Activated CD8-positive, alpha-beta T cell treated with anti-CD3 and anti-CD28 coated beads, Interleukin-2, amount 10 ng/mL, durations not matched to agents 7 days and 5 days (primary cell): ENCODE data around the gene WWOX. TPM values are rescaled to one million over a fixed set of nuclear protein-coding genes. Genes with fewer than 3 reads are reported as not detected.

Source experiments
- ATAC-seq: fragments of 150-1000 bp; cut with Tn5 transposase; one replicate; pipeline ENCODE4 v1.10.0; 2021; ENCODE audit warnings: moderate library complexity
- CTCF ChIA-PET: fragments of 350-600 bp; sonication (Branson Sonifier 250); formaldehyde crosslinking; loops from one replicate; lab custom pipeline; 2021; ENCODE audit warnings: antibody characterized with exemption; lab: Charles Lee
- POLR2A ChIA-PET: fragments of 350-600 bp; sonication (Branson Sonifier 250); formaldehyde crosslinking; loops from one replicate; lab custom pipeline; 2021; ENCODE audit warnings: antibody characterized with exemption; lab: Charles Lee
- DNase-seq: peaks from one replicate; pipeline ENCODE4 v3.0.0-alpha.2; 2020
- H3K27ac Mint-ChIP-seq: one replicate; pipeline ENCODE4 v1.8.0; 2021; ENCODE audit warnings: mild to moderate bottlenecking, mixed read lengths
- H3K27me3 Mint-ChIP-seq: one replicate; pipeline ENCODE4 v1.8.0; 2021; ENCODE audit warnings: low read depth, mixed read lengths
- H3K36me3 Mint-ChIP-seq: one replicate; pipeline ENCODE4 v1.8.0; 2021; ENCODE audit warnings: low read depth, mixed read lengths
- H3K4me1 Mint-ChIP-seq: one replicate; pipeline ENCODE4 v1.8.0; 2021; ENCODE audit warnings: low read depth, mixed read lengths
- H3K4me3 Mint-ChIP-seq: one replicate; pipeline ENCODE4 v1.8.0; 2021; ENCODE audit warnings: mild to moderate bottlenecking, mixed read lengths
- H3K9me3 Mint-ChIP-seq: one replicate; pipeline ENCODE4 v1.8.0; 2022; ENCODE audit warnings: mixed read lengths; ENCODE audit not compliant: insufficient read depth
- total RNA-seq, 2 experiments: library from RNA; stranded (reverse); gene quantifications; one replicate each; pipeline ENCODE4 v1.2.3, GENCODE V29; 2021

Gene WWOX
- total RNA-seq, 2 experiments from 2014 or later, result 34.4 to 34.9 TPM

GRCh38 chr16:79097771-79098170, 998.3 kb downstream of the WWOX start:
- ChIA-PET CTCF (no interaction called here), POLR2A (no interaction called here)
- Mint-ChIP-seq H3K4me1 (peaks cover 15% of the 10 kb centered on the region), H3K27ac (no peak overlapping the region), H3K27me3 (peaks cover 32% of the 10 kb centered on the region), H3K36me3 (no peaks in the 10 kb centered on the region), H3K4me3 (no peak overlapping the region), H3K9me3 (no peaks in the 10 kb centered on the region)
- DNase-seq (no peak), ATAC-seq (no peak)

GRCh38 chr16:79098907-79099306, 999.5 kb downstream of the WWOX start:
- ChIA-PET CTCF (no interaction called here), POLR2A (no interaction called here)
- peaks cover 33% of the 10 kb centered on the region for H3K27me3 Mint-ChIP-seq
- no peak overlapping the region for H3K27ac Mint-ChIP-seq
- ATAC-seq, result no peak
- H3K9me3 Mint-ChIP-seq, result no peaks in the 10 kb centered on the region
- peaks cover 6% of the 10 kb centered on the region for H3K4me1 Mint-ChIP-seq
- no peaks in the 10 kb centered on the region for H3K36me3 Mint-ChIP-seq
- no peak for DNase-seq
- H3K4me3 Mint-ChIP-seq, result no peak overlapping the region

- Mint-ChIP-seq H3K4me3 (no peak overlapping the region), H3K4me1 (no peaks in the 10 kb centered on the region), H3K27me3 (peaks cover 33% of the 10 kb centered on the region), H3K36me3 (no peaks in the 10 kb centered on the region), H3K9me3 (no peaks in the 10 kb centered on the region), H3K27ac (no peak overlapping the region)
- CTCF ChIA-PET, result no interaction called here
- POLR2A ChIA-PET, result no interaction called here
- DNase-seq (no peak), ATAC-seq (no peak)
Measured at GRCh38 chr16:79099716-79100115, 1000.3 kb downstream of the WWOX start.

GRCh38 chr16:79100447-79100846, 1001.0 kb downstream of the WWOX start:
- ATAC-seq (no peak), DNase-seq (no peak)
- POLR2A ChIA-PET, result no interaction called here
- Mint-ChIP-seq H3K36me3 (no peaks in the 10 kb centered on the region), H3K4me3 (no peak overlapping the region), H3K27ac (no peak overlapping the region), H3K27me3 (peaks cover 32% of the 10 kb centered on the region), H3K4me1 (no peaks in the 10 kb centered on the region), H3K9me3 (no peaks in the 10 kb centered on the region)
- CTCF ChIA-PET, result no interaction called here

- Mint-ChIP-seq H3K36me3 (no peaks in the 10 kb centered on the region), H3K27me3 (peaks cover 26% of the 10 kb centered on the region), H3K9me3 (no peaks in the 10 kb centered on the region), H3K4me3 (no peak overlapping the region), H3K27ac (no peak overlapping the region), H3K4me1 (no peaks in the 10 kb centered on the region)
- POLR2A ChIA-PET, result no interaction called here
- ATAC-seq (no peak), DNase-seq (no peak)
- CTCF ChIA-PET, result no interaction called here
Measured at GRCh38 chr16:79101491-79101890, 1002.0 kb downstream of the WWOX start.

DNA sequence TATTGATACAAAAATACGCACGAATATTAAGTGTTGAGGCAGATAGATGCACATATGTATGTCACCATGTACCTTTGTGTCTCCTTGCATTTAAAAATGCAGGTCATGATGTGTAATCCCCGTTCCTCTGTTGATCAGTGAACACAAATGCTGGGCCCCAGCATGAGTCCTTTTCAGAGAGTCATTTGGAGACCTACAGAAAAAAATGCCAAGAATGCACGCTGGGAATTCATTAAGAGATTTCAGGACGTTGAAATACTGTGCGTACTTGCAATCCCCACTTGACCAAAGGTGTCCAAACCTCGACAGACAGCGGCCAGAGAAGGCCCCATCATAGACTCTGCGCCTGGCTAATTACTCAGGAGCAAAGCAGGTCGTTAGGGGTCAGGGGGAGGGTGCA, 1005.1 kb downstream of the WWOX start:
- no peaks in the 10 kb centered on the region for H3K36me3 Mint-ChIP-seq
- DNase-seq (no peak), ATAC-seq (no peak)
- no peak overlapping the region for H3K27ac Mint-ChIP-seq
- no peak overlapping the region for H3K4me3 Mint-ChIP-seq
- H3K9me3 Mint-ChIP-seq, result no peaks in the 10 kb centered on the region
- CTCF ChIA-PET, result no interaction called here
- no peaks in the 10 kb centered on the region for H3K4me1 Mint-ChIP-seq
- peaks cover 22% of the 10 kb centered on the region for H3K27me3 Mint-ChIP-seq
- POLR2A ChIA-PET, result no interaction called here

GRCh38 chr16:79107301-79107700, 1007.8 kb downstream of the WWOX start:
- POLR2A ChIA-PET, result no interaction called here
- H3K27ac Mint-ChIP-seq, result no peak overlapping the region
- H3K36me3 Mint-ChIP-seq, result no peaks in the 10 kb centered on the region
- DNase-seq (no peak), ATAC-seq (no peak)
- CTCF ChIA-PET, result no interaction called here
- H3K4me3 Mint-ChIP-seq, result no peak overlapping the region
- peaks cover 11% of the 10 kb centered on the region for H3K27me3 Mint-ChIP-seq
- H3K9me3 Mint-ChIP-seq, result no peaks in the 10 kb centered on the region
- H3K4me1 Mint-ChIP-seq, result no peaks in the 10 kb centered on the region

DNA sequence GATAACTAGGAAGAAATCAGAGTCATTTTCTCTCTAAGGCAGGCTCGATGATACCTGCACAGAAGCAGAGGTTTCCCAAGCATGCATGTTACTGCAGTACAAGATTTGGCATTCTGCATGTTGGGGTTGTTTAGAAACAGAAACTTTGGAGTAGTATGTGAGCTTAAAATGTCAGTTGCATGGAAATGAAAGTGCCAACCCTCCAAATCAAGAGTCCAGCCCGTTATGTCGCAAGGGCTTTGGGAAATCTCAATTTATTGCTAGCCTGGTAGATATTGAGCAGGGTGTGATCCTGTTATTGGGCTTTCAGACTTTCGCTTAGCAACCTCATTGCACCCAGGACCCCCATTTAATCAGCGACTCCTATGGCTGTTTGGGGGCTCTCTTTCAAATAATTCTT, 1010.3 kb downstream of the WWOX start:
- DNase-seq (no peak), ATAC-seq (no peak)
- ChIA-PET CTCF (no interaction called here), POLR2A (no interaction called here)
- Mint-ChIP-seq H3K27ac (no peak overlapping the region), H3K4me3 (no peak overlapping the region), H3K27me3 (peaks cover 9% of the 10 kb centered on the region), H3K36me3 (no peaks in the 10 kb centered on the region), H3K9me3 (no peaks in the 10 kb centered on the region), H3K4me1 (no peaks in the 10 kb centered on the region)

GRCh38 chr16:79110242-79110641, 1010.8 kb downstream of the WWOX start:
- Mint-ChIP-seq H3K36me3 (no peaks in the 10 kb centered on the region), H3K9me3 (no peaks in the 10 kb centered on the region), H3K27ac (no peak overlapping the region), H3K4me3 (no peak overlapping the region), H3K27me3 (peaks cover 12% of the 10 kb centered on the region), H3K4me1 (no peaks in the 10 kb centered on the region)
- no peak for DNase-seq
- ChIA-PET CTCF (no interaction called here), POLR2A (no interaction called here)
- no peak for ATAC-seq

GRCh38 chr16:79110953-79111352, 1011.5 kb downstream of the WWOX start:
- H3K9me3 Mint-ChIP-seq, result no peaks in the 10 kb centered on the region
- ATAC-seq (no peak), DNase-seq (no peak)
- no peaks in the 10 kb centered on the region for H3K4me1 Mint-ChIP-seq
- H3K27me3 Mint-ChIP-seq, result peaks cover 12% of the 10 kb centered on the region
- no peak overlapping the region for H3K27ac Mint-ChIP-seq
- no peak overlapping the region for H3K4me3 Mint-ChIP-seq
- no peaks in the 10 kb centered on the region for H3K36me3 Mint-ChIP-seq
- ChIA-PET CTCF (no interaction called here), POLR2A (no interaction called here)

DNA sequence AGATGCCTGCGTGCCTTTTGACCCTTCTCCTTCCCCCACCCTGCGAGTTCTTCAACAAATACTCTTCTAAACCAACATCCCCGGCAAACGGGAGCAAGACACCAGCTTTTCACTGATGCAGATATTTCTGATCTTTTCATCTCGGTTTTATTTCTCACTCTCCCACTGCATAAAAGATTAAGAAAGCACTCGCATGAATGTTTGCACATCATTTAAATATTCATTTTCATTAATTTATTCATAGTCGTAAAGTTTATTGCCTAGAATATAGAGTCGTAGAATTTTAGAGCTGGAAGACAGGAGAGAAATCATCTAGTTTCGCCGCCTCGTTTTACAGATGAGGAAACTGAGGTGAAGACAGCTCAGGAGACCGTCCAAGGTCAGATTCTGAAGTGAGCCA, 1013.0 kb downstream of the WWOX start:
- Mint-ChIP-seq H3K27me3 (peaks cover 19% of the 10 kb centered on the region), H3K36me3 (no peaks in the 10 kb centered on the region), H3K4me1 (no peaks in the 10 kb centered on the region), H3K9me3 (no peaks in the 10 kb centered on the region), H3K4me3 (no peak overlapping the region), H3K27ac (no peak overlapping the region)
- ChIA-PET CTCF (no interaction called here), POLR2A (no interaction called here)
- no peak for DNase-seq
- ATAC-seq, result no peak

DNA sequence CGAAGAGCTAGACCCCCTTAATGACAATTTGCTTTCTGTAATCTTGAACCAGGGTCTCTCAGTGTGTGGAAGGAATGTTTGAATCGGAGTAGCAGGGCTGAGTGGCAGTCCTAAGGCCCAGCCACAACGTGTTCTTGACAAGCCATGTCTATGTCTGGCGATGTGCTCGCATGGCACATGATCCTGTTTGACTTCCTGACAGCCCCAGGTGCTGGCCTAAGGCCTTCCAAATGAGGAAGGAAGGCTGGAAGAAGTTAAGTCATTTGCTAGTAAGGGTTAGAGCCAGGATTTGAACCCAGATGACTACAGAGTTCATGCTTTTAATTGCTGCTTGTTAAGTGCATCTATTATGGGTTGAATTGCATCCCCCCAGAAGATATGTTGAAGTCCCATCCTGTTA, 1014.4 kb downstream of the WWOX start:
- Mint-ChIP-seq H3K27ac (no peak overlapping the region), H3K4me1 (no peaks in the 10 kb centered on the region), H3K4me3 (no peak overlapping the region), H3K27me3 (peaks cover 18% of the 10 kb centered on the region), H3K36me3 (no peaks in the 10 kb centered on the region), H3K9me3 (no peaks in the 10 kb centered on the region)
- no peak for ATAC-seq
- ChIA-PET POLR2A (no interaction called here), CTCF (no interaction called here)
- DNase-seq, result no peak

DNA sequence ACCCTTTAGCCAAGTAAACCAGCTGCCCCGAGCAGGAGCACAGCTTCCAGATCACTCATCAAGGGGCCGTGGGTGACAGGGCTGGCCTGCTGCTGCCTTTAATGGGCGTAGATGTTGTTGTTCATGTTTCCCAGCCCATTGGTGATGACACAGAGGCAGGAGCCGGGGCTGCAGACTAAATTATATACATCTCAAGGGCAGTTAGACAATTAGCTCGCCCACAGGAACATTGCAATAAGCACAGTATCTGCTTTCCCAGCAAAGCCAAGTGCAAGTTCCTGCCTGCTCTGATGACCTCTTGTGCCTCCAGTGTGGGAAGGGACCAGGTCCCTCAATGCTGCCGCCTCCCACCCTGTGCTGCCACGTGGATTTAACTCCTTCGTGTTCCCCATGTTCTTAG, 1015.3 kb downstream of the WWOX start:
- Mint-ChIP-seq H3K27ac (no peak overlapping the region), H3K27me3 (peaks cover 19% of the 10 kb centered on the region), H3K36me3 (no peaks in the 10 kb centered on the region), H3K9me3 (no peaks in the 10 kb centered on the region), H3K4me3 (no peak overlapping the region), H3K4me1 (no peaks in the 10 kb centered on the region)
- POLR2A ChIA-PET, result no interaction called here
- ATAC-seq (no peak), DNase-seq (no peak)
- CTCF ChIA-PET, result no interaction called here
